Measurements from ENCODE around the gene ACOX1. TPM values are rescaled to one million over a fixed set of nuclear protein-coding genes. Genes with fewer than 3 reads are reported as not detected.

Gene ACOX1
- total and polyA plus RNA-seq, 2 experiments from 2014 or later, result 36.0 to 93.6 TPM

- Histone ChIP-seq H3K79me2 (no peaks in the 10 kb centered on the region), H3K4me1 (ENCODE audit: insufficient read depth) (peaks cover 27% of the 10 kb centered on the region), H4K20me1 (ENCODE audit: insufficient read depth, poor library complexity, severe bottlenecking) (no peaks in the 10 kb centered on the region), H3K9me2 (replicated peaks; ENCODE audit: insufficient read depth) (no peaks in the 10 kb centered on the region), H3K27ac (peak overlapping the region; percentile 93), H3K9me3 (ENCODE audit: low read depth) (no peaks in the 10 kb centered on the region), H2AFZ (no peak overlapping the region), H3K36me3 (replicated peaks; ENCODE audit: insufficient read depth, low read depth) (no peaks in the 10 kb centered on the region), H3K4me2 (no peak overlapping the region), H3K4me3 (no peak overlapping the region), H3K27me3 (no peaks in the 10 kb centered on the region)
- no peak for DNase-seq (ENCODE audit: low spot score)
- 85% methylated on average over 9 of the region's 9 CpGs for WGBS (ENCODE audit: low lambda C conversion rate, missing lambda C conversion rate)
- TF ChIP-seq EZH2phosphoT487 (IDR thresholded peaks at IDR 0.05; ENCODE audit: low read depth, severe bottlenecking, unreplicated experiment) (no peak), CTCF (IDR thresholded peaks at IDR 0.05; ENCODE audit: poor library complexity) (no peak), EZH2 (IDR thresholded peaks at IDR 0.05; ENCODE audit: borderline replicate concordance) (no peak)
Observed at GRCh38 chr17:75998327-75998795, 19.4 kb upstream of the ACOX1 start.

- peak overlapping the region; percentile 93 for H3K27ac ChIP-seq
- peaks cover 25% of the 10 kb centered on the region for H3K4me1 ChIP-seq (ENCODE audit: insufficient read depth)
- no peak for TF ChIP-seq EZH2 (IDR thresholded peaks at IDR 0.05; ENCODE audit: borderline replicate concordance)
- TF ChIP-seq CTCF (IDR thresholded peaks at IDR 0.05; ENCODE audit: poor library complexity), result no peak
- no peak for TF ChIP-seq EZH2phosphoT487 (IDR thresholded peaks at IDR 0.05; ENCODE audit: low read depth, severe bottlenecking, unreplicated experiment)
- H4K20me1 ChIP-seq (ENCODE audit: insufficient read depth, poor library complexity, severe bottlenecking), result no peaks in the 10 kb centered on the region
- H3K9me3 ChIP-seq (ENCODE audit: low read depth), result no peaks in the 10 kb centered on the region
- H3K36me3 ChIP-seq (replicated peaks; ENCODE audit: insufficient read depth, low read depth), result no peaks in the 10 kb centered on the region
- H3K9me2 ChIP-seq (replicated peaks; ENCODE audit: insufficient read depth), result no peaks in the 10 kb centered on the region
- H2AFZ ChIP-seq, result no peak overlapping the region
- no peaks in the 10 kb centered on the region for H3K27me3 ChIP-seq
- H3K79me2 ChIP-seq, result no peaks in the 10 kb centered on the region
- no peak overlapping the region for H3K4me3 ChIP-seq
- peak overlapping the region; percentile 62 for H3K4me2 ChIP-seq
- DNase-seq (ENCODE audit: low spot score), result peak; percentile 72
- 53% methylated on average over 17 of the region's 18 CpGs for WGBS (ENCODE audit: low lambda C conversion rate, missing lambda C conversion rate)
Observed at GRCh38 chr17:75996665-75997590, 18.0 kb upstream of the ACOX1 start.

GRCh38 chr17:75995385-75995925 is 16.5 kb upstream of the ACOX1 start:
- no peak overlapping the region for H3K4me2 ChIP-seq
- no peak for DNase-seq (ENCODE audit: low spot score)
- 88% methylated on average over 7 of the region's 7 CpGs for WGBS (ENCODE audit: low lambda C conversion rate, missing lambda C conversion rate)

More at GRCh38 chr17:75995385-75995925, 16.5 kb upstream of the ACOX1 start:
- no peaks in the 10 kb centered on the region for H3K27me3 ChIP-seq
- no peaks in the 10 kb centered on the region for H3K79me2 ChIP-seq
- H2AFZ ChIP-seq, result no peak overlapping the region
- H3K9me2 ChIP-seq (replicated peaks; ENCODE audit: insufficient read depth), result no peaks in the 10 kb centered on the region
- H3K4me1 ChIP-seq (ENCODE audit: insufficient read depth), result peaks cover 25% of the 10 kb centered on the region
- no peaks in the 10 kb centered on the region for H3K36me3 ChIP-seq (replicated peaks; ENCODE audit: insufficient read depth, low read depth)
- H3K9me3 ChIP-seq (ENCODE audit: low read depth), result no peaks in the 10 kb centered on the region
- H3K4me3 ChIP-seq, result no peak overlapping the region
- TF ChIP-seq EZH2phosphoT487 (IDR thresholded peaks at IDR 0.05; ENCODE audit: low read depth, severe bottlenecking, unreplicated experiment), result no peak
- TF ChIP-seq CTCF (IDR thresholded peaks at IDR 0.05; ENCODE audit: poor library complexity), result no peak
- TF ChIP-seq EZH2 (IDR thresholded peaks at IDR 0.05; ENCODE audit: borderline replicate concordance), result no peak
- peak overlapping the region; percentile 31 for H3K27ac ChIP-seq
- no peaks in the 10 kb centered on the region for H4K20me1 ChIP-seq (ENCODE audit: insufficient read depth, poor library complexity, severe bottlenecking)

Measured in hepatocyte (in vitro differentiated cells).